ENCODE measurements around the gene POLR1A. TPM values are rescaled to one million over a fixed set of nuclear protein-coding genes. Genes with fewer than 3 reads are reported as not detected.

Gene POLR1A
- total RNA-seq, 1 experiment from 2014 or later: 62.7 TPM

DNA sequence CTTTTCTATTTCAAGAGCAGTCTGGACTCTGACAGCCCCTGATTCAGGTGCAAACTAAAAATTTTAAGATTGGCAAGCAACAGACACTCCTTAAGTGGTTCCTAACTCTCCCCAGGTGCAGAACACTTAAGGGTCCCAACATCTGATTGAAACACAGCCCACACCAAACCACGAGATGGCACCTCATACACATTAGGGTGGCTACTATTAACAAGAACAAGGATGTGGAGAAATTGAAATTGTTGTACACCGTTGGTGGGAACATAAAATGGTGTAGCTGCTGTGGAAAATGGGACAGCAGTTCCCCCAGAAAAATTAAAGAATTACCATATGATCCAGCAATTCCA is 82.3 kb downstream of the POLR1A start:
- WGBS (ENCODE audit: extremely low coverage, insufficient read length, low lambda C conversion rate): no CpG with 5 or more reads among the region's 2 CpGs
- TF ChIP-seq, protein P1, sequence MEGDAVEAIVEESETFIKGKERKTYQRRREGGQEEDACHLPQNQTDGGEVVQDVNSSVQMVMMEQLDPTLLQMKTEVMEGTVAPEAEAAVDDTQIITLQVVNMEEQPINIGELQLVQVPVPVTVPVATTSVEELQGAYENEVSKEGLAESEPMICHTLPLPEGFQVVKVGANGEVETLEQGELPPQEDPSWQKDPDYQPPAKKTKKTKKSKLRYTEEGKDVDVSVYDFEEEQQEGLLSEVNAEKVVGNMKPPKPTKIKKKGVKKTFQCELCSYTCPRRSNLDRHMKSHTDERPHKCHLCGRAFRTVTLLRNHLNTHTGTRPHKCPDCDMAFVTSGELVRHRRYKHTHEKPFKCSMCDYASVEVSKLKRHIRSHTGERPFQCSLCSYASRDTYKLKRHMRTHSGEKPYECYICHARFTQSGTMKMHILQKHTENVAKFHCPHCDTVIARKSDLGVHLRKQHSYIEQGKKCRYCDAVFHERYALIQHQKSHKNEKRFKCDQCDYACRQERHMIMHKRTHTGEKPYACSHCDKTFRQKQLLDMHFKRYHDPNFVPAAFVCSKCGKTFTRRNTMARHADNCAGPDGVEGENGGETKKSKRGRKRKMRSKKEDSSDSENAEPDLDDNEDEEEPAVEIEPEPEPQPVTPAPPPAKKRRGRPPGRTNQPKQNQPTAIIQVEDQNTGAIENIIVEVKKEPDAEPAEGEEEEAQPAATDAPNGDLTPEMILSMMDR (conservative IDR thresholded peaks at IDR 0.05): no peak
- Mint-ChIP-seq H3K27ac (no peak overlapping the region), H3K27me3 (ENCODE audit: low read depth) (peaks cover 5% of the 10 kb centered on the region), H3K9me3 (no peaks in the 10 kb centered on the region; a peak in 1 of 5 replicates), H3K4me1 (0 out of 4 replicates have a peak, but pooled peaks cover 0 to 1% of the 10 kb centered on the region in 2 experiments), H3K36me3 (ENCODE audit: insufficient read depth in 1 of 3, low read depth in 3 of 3) (peaks cover 16 to 44% (median 36%) of the 10 kb centered on the region in 3 experiments; a peak in 6 of 7 replicates), H3K4me3 (no peak overlapping the region)
- Histone ChIP-seq H4K91ac (ENCODE audit: insufficient read length, low read depth, low read length) (no peak overlapping the region), H2BK12ac (ENCODE audit: insufficient read length, low read depth, low read length) (no peak overlapping the region), H3K4me2 (ENCODE audit: insufficient read depth, insufficient read length, low read length) (no peak overlapping the region), H2AFZ (ENCODE audit: low read length) (no peak overlapping the region), H2BK120ac (ENCODE audit: low read depth, low read length, poor library complexity, severe bottlenecking) (no peak overlapping the region), H3T11ph (ENCODE audit: low read length) (no peak overlapping the region), H3K9ac (ENCODE audit: extremely low read depth, insufficient read length, low read length) (no peak overlapping the region), H4K8ac (replicated peaks; ENCODE audit: insufficient read length, low read depth, low read length) (no peak overlapping the region), H4K5ac (ENCODE audit: insufficient read length, low read depth, low read length) (no peak overlapping the region), H3K4me1 (ENCODE audit: insufficient read depth, low read length) (no peaks in the 10 kb centered on the region), H2AK5ac (ENCODE audit: insufficient read length, low read length) (no peak overlapping the region), H3K14ac (ENCODE audit: insufficient read depth, low read length) (no peak overlapping the region), H3K23me2 (ENCODE audit: insufficient read length, low read depth, low read length, poor library complexity, severe bottlenecking) (no peaks in the 10 kb centered on the region), H4K20me1 (ENCODE audit: control insufficient read depth, insufficient read depth, insufficient read length) (no peaks in the 10 kb centered on the region), H3K27ac (ENCODE audit: insufficient read length, low read depth, low read length) (no peak overlapping the region), H3K23ac (ENCODE audit: insufficient read length, low read depth, low read length) (no peak overlapping the region), H2BK15ac (ENCODE audit: low read depth, low read length) (no peak overlapping the region), H3K18ac (ENCODE audit: insufficient read length, low read depth, low read length) (no peak overlapping the region), H3K27me3 (ENCODE audit: insufficient read depth, low read length) (no peaks in the 10 kb centered on the region), H2BK5ac (ENCODE audit: insufficient read length, low read length) (no peak overlapping the region), H2BK20ac (ENCODE audit: low read depth, low read length, poor library complexity, severe bottlenecking) (no peak overlapping the region), H3K4ac (ENCODE audit: low read depth, low read length) (no peak overlapping the region), H3K79me2 (ENCODE audit: insufficient read depth, low read length) (no peaks in the 10 kb centered on the region), H3K9me3 (ENCODE audit: control insufficient read depth, low read depth, low read length) (no peaks in the 10 kb centered on the region), H3K56ac (ENCODE audit: insufficient read length, low read depth, low read length) (no peak overlapping the region), H3K79me1 (ENCODE audit: insufficient read depth, low read depth, low read length, poor library complexity, severe bottlenecking) (no peaks in the 10 kb centered on the region)
- no peak for DNase-seq
